ENCODE data around the gene ASPSCR1.

The ASPSCR1 gene

DNA sequence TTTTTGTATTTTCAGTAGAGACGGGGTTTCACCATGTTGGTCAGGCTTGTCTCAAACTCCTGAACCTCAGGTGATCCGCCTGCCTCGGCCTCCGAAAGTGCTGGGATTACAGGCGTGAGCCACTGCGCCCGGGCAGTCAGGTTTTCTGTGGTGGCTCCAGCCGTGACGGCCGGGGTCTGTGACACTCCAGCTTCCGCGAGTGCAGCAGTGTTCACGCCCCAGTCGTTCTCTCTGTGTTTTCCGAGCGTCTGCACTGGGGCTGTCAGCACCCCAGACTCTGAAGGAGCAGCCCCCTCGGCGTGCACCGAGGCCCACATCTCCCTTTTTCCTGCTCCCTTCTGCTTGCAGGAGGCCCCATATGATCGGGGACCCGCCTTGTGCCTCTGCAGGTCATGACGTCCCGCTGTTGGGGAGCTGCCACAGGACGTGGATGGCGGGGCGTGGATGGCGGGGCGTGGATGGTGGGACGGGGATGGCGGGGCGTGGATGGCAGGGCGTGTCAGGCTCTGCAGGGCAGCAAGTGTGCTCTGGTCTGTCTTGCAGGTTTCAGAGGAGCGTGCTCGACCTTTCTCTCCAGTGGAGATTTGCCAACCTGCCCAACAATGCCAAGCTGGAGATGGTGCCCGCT lies 5.7 kb downstream of the ASPSCR1 start:
- no peak for DNase-seq

DNA sequence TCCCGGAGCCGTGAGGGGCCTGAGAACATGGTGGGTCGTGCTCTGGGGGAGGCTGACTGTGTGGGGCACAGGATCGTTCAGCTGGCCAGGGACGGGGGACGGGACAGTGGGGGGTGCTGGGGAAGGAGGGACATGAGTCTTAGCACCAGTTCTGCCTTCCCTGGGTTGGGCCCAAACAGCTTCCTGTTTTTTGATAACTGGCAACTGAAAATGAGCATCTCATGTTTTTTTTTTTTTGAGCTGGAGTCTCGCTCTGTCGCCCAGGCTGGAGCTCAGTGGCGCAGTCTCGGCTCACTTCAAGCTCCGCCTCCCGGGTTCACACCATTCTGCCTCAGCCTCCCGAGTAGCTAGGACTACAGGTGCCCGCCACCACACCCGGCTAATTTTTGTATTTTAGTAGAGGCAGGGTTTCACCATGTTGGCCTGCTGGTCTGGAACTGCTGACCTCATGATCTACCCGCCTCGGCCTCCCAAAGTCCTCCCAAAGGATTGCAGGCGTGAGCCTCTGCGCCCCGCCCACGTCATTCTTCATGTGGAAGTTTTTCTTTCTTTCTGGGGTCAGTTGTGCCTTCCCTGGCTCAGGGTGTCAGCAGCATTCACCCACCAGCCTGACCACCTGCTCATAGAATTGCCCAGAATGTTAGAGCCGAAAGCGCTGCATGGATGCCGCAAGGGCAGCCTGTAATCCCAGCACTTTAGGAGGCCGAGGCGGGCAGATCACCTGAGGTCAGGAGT lies 6.4 kb downstream of the ASPSCR1 start:
- no peak for DNase-seq

DNA sequence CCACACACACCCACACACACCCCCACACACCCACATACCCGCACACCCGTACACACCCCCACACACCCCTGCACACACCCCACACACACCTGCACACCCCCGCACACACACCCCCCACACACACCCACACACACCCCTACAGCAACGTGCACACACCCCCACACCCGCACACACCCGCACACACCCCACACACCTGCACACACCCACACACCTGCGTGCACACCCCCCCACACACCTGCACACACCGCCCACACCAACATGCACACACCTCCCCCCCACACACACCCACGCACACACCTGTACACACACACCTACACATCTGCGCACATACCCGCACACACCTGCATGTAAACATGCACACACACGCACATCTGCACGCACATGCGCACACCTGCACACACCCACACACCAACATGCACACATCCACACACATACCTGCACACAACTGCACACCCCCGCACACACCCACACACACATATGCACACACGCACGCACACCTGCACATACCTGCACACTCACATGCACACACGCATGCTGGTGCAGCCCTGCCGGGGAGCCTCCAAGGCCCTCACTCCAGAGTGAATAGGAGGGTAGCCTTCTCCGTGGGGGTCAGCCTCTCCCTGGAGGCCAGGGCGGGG lies 7.5 kb downstream of the ASPSCR1 start:
- no peak for DNase-seq

DNA sequence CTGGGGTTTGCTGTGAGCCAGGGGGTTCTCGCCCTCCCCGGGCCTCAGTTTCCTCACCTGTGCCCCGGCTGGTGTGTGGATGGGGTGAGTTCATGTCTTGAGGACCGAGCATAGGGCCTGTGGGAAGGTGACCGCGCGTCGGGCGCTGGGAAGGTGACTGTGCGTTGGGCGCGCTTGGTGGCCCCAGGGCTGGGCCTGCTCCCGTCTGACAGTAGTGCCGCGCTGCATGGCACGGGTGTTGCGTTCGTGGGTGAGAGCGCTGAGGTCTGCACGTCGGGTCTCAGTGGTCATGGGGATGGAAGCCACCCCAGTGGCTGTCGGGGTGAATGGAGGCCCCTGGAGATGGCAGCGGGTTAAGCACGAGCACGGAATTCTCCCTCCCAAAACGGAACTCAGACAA lies 9.2 kb downstream of the ASPSCR1 start:
- no peak for DNase-seq

DNA sequence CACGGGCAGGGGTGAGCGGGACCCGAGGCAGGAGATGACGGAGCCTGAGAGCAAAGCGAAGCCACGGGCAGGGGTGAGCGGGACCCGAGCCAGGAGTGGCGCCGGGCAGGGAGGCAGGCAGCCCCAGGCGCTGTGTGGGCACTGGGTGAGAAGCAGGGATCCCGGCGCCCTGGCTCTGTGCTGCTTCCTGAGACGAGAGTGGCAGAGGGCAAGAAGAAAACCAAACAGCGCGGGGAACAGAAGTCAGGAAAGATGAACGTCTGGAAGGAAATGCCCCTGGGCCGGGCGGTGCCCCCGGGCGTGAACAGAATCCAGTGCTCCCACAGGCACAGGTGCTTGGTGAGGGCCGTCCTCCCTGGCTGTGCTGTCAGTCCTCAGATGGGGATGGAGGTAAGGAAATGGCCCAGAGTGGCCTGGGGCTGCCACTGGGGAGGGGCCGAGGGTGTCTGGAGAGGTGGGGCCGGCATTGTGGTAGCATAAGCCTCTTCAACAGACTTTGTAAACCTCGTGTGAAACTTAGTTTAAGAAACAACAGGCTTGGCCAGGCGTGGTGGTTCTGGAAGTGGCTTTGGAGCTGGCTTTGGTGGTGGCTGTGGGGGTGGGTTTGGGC lies 9.8 kb downstream of the ASPSCR1 start:
- no peak for DNase-seq

DNA sequence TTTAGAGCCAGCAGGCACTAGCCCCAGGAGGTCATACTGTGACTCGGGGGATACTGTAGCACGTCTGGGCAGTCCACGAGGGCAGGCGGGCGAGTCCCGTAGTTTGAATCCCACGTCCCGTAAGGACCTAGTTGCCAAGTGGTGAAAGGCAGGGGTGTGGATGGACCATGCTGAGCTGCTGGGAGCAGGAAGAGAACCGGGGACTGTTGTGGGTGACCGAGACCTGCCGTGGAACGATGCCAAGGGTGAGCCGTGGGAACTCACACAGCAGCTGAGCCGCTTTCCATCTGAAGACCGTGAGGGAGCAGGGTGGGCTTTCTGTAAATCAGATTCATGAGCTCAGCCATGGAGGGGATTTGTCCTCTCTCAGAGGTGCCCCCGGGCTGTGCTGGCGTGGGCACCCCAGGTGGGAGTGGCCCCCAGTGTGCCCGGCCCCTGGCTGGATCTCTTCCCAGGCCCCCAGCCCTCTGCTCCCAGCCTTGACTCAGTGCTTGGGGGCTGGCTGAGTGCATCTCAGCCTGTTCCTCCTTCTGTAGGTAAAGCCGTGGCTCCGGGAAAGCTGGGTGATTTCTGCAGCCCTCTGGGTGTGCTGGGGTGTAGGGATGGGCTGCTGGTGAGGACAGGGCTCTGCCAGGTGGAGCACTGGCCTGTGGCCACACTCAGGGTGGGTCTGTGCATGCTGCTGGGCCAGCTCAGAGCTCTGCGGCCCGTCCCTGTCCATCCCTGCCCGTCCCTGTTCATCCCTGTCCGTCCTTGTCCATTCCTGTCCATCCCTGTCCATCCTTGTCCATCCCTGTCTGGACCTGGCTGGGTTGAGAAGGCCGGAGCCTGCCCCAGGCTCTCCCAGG lies 13.6 kb downstream of the ASPSCR1 start:
- DNase-seq = no peak

DNA sequence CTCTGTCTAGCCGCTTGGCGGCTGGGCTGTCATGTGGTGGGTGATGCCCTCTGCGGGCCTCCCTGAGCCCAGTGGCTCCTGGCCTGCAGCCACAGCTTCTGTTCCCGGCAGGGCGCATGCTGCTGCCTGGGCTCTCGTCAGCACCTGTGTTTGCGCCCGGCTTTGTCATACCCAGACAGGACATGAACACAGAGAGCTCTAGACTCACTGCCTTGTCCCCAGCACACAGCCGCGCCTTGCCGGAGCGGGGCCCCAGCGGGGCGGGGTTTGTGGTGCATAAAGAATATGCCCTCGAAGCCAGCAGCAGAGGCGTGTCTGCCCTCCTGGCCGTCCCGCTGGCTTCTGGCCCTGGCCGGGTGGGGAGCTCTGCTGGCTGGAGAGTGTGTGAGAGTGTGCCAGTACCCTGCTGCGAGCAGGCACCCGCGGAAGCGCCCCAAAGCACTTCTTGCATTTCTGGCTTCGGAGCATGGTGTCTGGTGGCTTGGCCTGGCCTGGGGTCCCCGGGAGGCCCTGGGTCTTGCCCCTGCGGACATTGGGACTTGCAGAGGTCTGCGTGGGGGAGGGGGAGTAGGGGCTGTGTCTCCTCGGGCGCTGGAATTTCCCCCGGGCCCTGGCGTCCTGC lies 14.4 kb downstream of the ASPSCR1 start:
- no peak for DNase-seq

DNA sequence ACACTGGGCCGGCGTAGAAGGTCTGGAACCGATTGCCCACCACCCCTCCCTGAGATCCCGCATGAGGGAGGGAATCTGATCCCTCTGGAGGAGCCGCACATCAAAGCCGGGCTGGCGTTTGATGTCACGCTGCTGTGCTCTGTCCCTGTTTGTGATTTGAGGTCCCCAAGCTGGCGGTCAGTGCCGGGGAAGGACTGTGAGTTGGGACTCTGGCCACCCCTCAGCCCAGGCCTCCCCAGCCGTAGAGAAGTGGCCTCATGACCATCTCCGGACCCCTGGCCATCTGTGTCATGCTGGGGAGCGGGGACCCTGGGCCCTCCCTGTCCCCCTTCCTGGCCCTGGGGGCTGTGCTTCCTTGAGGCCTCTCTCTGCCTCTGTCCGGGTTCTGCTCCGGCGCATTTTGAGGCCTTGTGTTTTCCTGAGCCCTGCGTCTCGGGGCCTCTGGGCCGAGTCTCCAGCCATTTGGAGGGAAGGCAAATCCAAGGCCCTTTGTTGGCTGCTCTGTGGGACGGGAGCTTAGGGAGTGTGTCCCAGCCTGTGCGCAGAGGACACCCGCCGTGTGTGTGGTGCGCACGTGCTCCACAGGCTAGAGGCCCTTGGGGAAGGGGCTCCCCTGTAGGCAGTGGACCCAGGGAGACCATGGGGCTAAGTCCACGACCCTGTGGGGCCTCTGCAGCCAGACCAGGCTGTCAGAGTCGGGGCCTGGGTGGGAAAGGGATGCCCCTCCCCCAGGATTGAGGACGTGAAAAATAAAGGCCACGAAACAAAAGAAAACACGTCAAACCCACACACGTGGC lies 15.1 kb downstream of the ASPSCR1 start:
- DNase-seq = no peak

DNA sequence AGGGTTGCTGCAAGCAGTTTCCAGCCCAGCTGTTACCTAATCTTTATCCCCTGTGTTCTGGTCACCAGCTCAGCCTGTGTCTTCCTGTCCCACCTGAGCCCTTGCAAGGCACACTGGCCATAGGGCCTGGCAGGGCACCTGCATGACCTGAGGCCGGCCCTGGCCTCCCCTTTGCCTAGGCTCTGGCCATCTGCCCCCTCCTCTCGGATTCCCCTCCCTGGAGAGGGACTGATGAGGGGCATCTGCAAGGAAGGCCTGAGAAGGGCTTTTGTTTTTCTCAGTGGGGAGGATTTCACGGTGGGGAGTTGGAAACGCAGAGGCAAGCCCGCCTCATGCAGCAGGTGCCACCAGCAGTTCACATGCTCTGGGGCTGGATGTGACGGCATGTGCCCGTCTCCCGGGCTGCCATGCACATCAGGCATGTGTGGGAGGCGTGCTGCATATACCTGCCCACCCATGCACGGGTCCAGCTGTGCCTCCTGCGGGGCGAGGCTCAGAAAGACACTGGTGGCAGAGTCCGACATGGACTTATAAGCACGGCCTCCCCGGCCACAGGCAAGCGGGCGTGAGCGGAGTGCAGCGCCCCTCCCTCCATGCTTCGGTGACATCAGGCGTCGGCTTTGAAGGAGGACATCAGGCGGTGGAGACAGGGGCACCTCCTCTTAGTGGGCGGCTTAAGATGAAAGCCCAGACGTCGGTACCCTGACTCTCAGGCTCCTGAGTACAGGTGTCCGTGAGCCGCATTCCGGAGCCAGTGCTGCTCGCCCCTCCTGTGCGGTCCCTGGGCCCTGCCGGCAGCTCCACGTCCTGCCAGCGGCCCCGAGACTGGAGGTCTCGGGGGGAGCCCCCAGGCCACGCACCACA lies 16.5 kb downstream of the ASPSCR1 start:
- no peak for DNase-seq

DNA sequence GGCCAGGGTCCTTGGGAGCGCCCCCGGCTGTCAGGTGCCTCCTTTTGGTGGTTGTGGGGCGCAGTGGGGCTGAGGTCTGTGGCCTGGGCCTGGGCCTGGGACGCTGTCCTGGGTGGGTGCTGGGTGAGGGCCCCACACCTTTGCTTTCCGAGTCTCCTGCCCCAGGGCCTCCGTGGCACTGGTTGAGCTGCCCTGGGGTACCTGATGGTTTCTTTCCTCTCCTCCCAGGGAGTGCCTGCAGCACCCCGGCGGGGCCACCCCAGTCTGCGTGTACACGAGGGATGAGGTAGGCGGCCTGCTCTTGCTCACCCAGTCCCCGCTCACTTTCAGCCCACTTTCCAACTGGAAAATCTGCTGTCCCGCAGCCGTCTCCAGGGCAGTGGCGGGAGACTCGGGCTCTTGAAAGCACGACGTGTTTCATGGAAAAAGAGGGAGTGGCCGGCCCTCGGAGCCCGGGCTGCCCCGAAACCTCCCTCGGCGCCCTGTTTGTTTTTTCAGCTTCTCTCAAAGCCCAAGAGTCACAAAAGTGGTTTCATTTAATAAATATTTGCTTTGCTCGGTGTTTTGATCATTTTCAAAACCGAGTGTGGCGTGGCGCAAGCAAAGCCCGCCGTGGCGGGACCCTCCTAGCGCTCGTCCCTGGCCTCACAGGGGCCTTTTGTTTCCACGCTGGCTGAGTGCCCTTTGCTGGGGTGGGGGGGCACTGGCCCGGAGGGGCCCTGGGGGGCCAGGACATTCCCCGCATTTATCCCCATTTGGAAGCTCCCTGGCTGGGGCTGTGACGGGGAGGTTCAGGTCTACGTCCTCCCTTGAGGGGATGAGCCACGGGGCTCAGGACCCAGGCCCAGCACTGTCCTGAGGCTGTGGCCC lies 17.4 kb downstream of the ASPSCR1 start:
- DNase-seq = no peak

DNA sequence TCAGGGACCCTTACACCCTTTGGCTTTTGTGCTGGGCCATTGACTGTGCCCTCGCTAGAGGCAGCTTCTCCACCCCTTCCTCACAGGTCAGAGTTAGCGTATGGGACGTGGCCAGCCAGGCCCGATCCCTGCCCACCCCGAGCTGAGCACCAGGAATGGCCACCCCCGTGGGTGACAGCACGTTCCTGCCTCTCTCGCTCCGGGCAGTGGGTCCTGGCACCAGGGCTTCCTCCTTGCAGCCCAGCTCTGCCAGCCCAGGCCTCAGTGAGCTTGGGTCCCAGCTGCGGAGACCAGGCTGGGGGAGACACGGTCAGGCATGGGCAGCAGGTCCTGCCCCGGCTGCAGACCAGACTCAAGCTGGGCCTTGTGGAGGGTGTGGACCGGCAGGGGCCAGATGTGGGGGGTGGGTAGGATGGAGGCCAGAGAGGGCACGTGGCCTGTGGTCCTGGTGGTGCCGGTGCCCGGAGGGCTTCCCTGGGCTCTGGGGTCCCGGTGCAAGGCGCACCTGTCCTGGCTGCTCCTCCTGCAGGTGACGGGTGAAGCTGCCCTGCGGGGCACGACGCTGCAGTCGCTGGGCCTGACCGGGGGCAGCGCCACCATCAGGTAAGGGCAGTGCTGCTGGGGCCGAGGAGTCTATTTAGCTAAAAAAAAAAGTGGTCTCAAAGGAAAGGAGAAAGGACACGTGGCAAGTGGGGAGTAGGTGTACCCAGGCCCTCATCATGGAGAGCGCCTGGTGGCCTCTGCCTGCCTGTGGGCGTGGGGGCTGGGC lies 18.2 kb downstream of the ASPSCR1 start:
- no peak for DNase-seq

DNA sequence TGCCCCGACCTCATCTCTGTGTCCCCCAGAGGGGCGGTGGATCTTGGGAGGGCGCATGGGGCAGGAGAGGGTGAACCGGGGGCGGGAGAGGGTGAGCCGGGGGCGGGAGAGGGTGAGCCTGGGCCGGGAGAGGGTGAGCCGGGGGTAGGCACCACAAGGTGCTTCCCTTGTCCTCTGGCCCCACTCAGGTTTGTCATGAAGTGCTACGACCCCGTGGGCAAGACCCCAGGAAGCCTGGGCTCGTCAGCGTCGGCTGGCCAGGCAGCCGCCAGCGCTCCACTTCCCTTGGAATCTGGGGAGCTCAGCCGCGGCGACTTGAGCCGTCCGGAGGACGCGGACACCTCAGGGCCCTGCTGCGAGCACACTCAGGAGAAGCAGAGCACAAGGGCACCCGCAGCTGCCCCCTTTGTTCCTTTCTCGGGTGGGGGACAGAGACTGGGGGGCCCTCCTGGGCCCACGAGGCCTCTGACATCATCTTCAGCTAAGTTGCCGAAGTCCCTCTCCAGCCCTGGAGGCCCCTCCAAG lies 18.9 kb downstream of the ASPSCR1 start:
- no peak for DNase-seq

DNA sequence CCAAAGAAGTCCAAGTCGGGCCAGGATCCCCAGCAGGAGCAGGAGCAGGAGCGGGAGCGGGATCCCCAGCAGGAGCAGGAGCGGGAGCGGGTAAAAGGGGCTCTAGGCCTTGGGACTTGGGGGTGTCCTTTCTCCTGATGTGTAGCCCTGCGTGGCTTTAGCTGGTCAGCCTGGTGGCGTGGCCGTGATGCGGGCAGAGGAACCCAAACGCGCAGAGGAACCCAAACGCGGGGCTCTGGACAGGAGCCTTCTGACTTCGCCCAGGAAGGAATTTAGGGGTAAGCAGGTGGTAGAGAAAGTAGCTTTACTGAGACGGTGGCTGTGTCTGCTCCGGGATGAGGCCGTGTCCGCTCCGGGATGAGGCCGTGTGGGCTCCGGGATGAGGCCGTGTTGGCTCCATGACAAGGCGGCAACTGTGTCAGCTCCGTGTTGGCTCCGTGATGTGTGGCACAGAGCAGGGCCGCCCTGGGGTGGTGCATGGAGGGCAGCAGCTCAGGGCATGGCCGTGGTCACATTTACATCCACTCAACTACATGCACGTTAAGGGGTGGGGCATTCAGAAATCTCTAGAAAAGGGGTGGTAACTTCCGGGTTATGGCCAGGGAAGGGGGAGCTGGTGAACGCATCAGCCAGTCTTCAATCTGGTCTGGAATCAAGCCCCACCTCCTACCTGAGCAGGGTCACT lies 19.5 kb downstream of the ASPSCR1 start:
- DNase-seq = no peak

DNA sequence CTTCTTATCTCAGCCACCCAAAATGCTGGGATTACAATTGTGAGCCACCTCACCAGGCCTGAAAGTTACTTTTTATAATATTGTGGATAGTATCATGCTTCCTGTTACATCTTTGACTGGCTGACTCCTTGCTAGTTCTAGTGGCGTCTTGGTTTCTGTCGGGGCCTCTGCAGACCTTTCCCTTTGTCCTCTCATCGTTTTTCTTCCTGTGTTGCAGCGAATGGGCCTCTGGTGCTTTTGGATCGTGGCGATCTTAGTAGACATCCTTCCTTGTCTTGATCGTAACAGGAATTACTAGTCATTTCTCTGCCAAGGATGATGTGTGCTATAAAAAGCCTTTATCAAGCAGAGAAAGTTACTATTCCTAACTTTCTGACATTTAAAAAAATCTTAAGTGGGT lies 20.8 kb downstream of the ASPSCR1 start:
- no peak for DNase-seq

DNA sequence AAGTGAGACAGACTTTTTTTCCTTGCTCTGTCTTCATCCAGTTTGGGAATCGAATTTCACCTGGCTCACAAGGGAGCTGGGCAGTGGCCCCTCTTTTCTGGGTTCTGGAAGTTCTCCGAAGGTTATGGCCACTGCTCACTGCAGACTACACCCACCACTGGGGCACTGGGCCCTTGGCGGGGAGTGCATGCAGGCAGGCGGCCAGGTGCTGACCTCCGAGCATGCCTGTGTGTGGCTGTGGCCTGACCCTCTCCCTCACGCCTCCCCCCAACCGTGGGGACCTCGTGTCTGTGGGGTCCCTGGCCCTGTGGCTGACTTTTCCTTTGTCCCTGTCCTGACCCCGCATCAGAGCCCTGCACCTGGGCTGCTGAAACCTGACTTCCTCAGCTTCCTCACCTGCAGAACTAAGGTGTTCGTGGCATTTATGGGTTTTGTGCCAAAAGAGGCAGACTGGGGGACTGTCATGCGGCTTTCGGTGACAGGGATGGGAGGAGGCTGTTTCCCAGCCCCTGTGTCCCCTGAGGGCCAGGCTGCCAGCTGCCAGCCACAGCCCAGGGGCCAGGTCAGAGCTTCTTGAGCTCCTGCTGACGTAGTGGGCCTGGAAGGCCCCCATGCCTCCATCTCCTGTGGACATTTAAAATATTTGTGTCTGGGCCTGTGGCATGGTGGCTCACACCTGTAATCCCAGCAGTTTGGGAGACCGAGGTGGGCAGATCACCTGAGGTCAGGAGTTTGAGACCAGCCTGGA lies 21.4 kb downstream of the ASPSCR1 start:
- no peak for DNase-seq

DNA sequence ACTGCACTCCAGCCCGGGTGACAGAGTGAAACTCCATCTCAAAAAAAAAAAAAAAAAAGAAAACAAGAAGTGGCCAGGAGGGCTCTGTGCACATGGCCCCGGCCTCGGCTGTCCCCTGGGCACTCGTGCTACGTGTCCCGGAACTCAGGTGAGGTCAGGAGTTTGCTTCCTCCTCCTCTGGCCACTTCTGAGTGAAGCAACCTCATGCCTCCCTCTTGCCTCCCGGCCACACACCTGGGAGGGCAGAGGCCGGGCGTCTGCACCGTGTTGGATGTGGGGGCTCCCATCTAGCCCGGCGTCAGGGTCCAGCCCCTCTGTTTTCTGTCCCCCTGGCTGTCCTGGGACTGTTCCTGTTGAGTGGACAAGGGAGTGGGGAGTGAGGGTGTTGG lies 22.2 kb downstream of the ASPSCR1 start:
- DNase-seq = no peak
